ENCODE results near the gene STX1B. TPM values are rescaled to one million over a fixed set of nuclear protein-coding genes. Genes with fewer than 3 reads are reported as not detected.
A peak's percentile ranks its signal among the peaks of the same experiment; 100 is the strongest.
"Not testable (repeated sequence)": the region's sequence is repeated elsewhere in the genome, so short reads cannot be mapped to it uniquely, and the experiment has no call there.

The STX1B gene
- total RNA-seq, 1 donor from 2014 or later: 0.75 TPM

GRCh38 chr16:31029272-31029671 is 18.8 kb upstream of the STX1B start:
- Mint-ChIP-seq H3K27ac (no peak overlapping the region), H3K4me3 (no peak overlapping the region), H3K36me3 (ENCODE audit: low read depth) (peaks cover 7% of the 10 kb centered on the region), H3K4me1 (peaks cover 12% of the 10 kb centered on the region), H3K9me3 (no peaks in the 10 kb centered on the region), H3K27me3 (no peaks in the 10 kb centered on the region)
- intact Hi-C loops (cut with micrococcal nuclease): no loop called here
- no peak for DNase-seq

DNA sequence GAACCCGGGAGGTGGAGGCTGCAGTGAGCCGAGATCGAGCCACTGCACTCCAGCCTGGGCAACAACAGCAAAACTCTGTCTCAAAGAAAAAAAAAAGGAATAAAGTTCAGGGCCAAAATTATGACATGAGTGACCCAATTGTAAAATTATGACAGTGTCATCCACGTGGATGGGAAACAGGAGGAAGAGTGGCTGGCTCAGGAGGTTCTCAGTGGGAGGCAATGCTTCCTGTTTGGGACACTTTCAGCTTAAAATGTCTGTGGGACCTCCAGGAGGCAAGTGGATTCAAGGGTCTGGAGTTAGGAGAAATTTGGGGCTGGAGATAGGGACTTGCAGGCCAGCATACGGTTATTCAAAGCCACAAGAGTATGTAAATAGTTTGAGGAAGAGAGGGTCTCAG is 14.9 kb upstream of the STX1B start:
- peaks cover 10% of the 10 kb centered on the region for H3K4me1 Mint-ChIP-seq
- peak overlapping the region; percentile 22 for H3K27ac Mint-ChIP-seq

DNA sequence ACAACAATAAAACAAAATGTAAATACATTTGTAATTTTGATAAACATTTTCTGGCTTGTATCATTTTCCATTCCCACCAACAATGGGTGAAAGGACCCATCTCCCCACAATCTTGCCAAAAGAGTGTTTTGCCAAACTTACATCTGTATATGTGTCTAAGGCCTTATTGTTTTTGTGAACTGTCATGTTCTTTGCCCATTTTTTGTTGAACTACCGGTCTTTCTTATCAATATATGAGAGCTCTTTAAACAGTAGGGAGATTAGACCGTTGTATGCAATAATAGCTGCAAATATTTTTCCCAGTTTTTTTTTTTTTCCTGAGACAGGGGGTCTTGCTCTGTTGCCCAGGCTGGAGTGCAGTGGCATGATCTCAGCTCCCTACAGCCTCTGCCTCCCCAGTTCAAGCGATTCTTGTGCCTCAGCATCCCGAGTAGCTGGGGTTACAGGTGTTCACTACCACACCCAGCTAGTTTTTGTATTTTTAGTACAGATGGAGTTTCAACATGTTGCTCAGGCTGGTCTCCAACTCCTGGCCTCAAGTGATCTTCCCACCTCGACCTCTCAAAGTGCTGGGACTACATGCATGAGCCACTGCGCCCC is 13.3 kb upstream of the STX1B start:
- Mint-ChIP-seq H3K4me3 (no peak overlapping the region), H3K27me3 (no peaks in the 10 kb centered on the region)

More for the DNA sequence above, 14.9 kb upstream of the STX1B start:
- Mint-ChIP-seq H3K9me3 (no peaks in the 10 kb centered on the region), H3K27me3 (no peaks in the 10 kb centered on the region), H3K36me3 (ENCODE audit: low read depth) (no peaks in the 10 kb centered on the region), H3K4me3 (no peak overlapping the region)
- intact Hi-C loops (cut with micrococcal nuclease): no loop called here
- DNase-seq: no peak

GRCh38 chr16:31023252-31023602 is 12.8 kb upstream of the STX1B start:
- Mint-ChIP-seq H3K27ac (no peak overlapping the region), H3K9me3 (no peaks in the 10 kb centered on the region), H3K27me3 (no peaks in the 10 kb centered on the region), H3K4me1 (peaks cover 10% of the 10 kb centered on the region), H3K36me3 (ENCODE audit: low read depth) (no peaks in the 10 kb centered on the region), H3K4me3 (no peak overlapping the region)
- intact Hi-C loops (cut with micrococcal nuclease): no loop called here
- no peak for DNase-seq

More for the DNA sequence above, 13.3 kb upstream of the STX1B start:
- DNase-seq: no peak
- H3K9me3 Mint-ChIP-seq: no peaks in the 10 kb centered on the region
- H3K4me1 Mint-ChIP-seq: peaks cover 10% of the 10 kb centered on the region
- H3K36me3 Mint-ChIP-seq (ENCODE audit: low read depth): no peaks in the 10 kb centered on the region
- intact Hi-C loops (cut with micrococcal nuclease): no loop called here
- no peak overlapping the region for H3K27ac Mint-ChIP-seq

DNA sequence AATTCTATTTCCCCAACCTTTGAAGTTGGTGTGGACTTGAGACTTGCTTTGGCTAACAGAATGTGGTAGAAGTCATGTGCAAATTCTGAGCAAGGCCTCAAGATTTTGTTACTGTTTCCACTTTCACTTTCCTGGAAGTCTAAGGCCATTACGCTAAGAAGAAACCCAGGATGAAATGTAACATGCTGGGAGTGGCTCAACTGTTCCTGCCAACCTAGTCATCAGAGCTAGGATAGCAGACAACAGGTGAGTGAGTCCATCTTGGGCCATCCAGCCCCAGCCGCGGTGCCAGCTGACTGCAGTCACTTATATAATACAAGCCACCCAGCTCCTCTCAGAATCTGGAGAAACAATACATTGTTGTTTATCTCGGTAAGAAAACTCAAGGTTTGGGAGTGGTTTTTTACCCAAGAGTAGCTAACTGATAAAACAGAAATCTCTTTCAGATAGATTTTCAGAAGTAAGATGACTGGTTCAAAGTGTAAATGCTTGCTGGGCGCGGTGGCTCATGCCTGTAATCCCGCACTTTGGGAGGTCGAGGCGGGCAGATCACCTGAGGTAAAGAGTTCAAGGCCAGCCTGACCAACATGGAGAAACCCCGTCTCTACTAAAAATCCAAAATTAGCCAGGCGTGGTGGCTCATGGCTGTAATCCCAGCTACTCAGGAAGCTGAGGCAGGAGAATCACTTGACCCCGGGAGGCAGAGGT is 12.3 kb upstream of the STX1B start:
- Mint-ChIP-seq H3K27ac (no peak overlapping the region), H3K36me3 (ENCODE audit: low read depth) (no peaks in the 10 kb centered on the region), H3K9me3 (no peaks in the 10 kb centered on the region), H3K4me3 (no peak overlapping the region), H3K4me1 (peaks cover 10% of the 10 kb centered on the region), H3K27me3 (no peaks in the 10 kb centered on the region)
- intact Hi-C loops (cut with micrococcal nuclease): no loop called here
- DNase-seq: no peak

DNA sequence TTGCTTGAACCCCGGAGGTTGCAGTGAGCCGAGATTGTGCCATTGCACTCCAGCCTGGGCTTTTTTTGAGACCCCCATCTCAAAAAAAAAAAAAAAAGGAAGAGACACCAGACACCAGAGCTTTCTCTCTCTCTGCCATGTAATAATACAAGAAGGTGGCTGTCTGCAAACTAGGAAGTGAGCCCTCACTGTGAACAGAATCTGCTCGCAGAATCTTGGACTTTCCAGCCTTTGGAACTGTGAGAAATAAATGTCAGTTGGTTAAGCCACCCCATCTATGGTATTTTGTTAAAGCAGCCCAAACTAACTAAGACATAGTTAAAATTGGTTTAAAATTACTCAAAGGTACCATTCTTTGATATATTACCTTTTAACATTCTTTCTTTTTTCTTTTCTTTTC is 10.1 kb upstream of the STX1B start:
- Mint-ChIP-seq H3K4me1 (peaks cover 10% of the 10 kb centered on the region), H3K27ac (no peak overlapping the region), H3K9me3 (no peaks in the 10 kb centered on the region), H3K36me3 (ENCODE audit: low read depth) (no peaks in the 10 kb centered on the region), H3K27me3 (no peaks in the 10 kb centered on the region), H3K4me3 (no peak overlapping the region)
- intact Hi-C loops (cut with micrococcal nuclease): no loop called here
- DNase-seq: no peak

DNA sequence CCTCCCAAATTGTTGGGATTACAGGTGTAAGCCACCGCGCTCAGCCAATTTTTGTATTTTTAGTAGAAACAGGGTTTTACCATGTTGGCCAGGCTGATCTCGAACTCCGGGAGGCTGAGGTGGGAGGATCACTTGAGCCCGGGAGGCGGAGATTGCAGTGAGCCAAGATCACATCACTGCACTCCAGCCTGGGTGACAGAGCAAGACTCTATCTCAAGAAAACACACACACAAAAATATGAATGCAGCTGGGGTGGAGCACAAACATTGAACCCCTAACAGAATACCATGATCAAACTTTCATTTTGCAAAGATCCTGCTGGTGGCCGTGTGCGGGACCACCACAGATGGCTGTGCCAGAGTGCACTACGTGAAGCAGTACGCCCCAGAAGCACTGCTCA is 7.3 kb upstream of the STX1B start:
- intact Hi-C loops (cut with micrococcal nuclease); H3K4me3 Mint-ChIP-seq; H3K9me3 Mint-ChIP-seq; H3K4me1 Mint-ChIP-seq; H3K36me3 Mint-ChIP-seq (ENCODE audit: low read depth); DNase-seq; H3K27ac Mint-ChIP-seq: not testable (repeated sequence)
- H3K27me3 Mint-ChIP-seq: peaks cover 15% of the 10 kb centered on the region

DNA sequence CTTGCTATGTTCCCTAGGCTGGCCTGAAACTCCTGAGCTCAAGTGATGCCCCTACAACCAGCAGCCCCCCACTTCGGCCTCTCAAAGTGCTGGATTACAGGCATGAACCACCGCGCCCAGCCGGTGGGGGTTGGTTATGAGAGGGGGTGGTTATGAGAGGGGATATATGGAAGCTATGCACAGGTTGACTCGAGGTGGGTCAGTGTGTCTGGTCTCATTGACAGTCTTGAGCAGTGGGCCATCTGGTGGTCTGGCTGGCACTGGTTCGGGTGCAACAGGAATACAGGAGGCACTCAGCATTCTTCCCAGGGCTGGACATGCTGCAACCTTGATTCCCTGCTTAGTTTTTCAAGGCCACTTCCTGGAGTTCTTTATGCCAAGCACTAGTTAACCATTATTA is 5.6 kb upstream of the STX1B start:
- Mint-ChIP-seq H3K4me3 (no peak overlapping the region), H3K4me1 (peaks cover 6% of the 10 kb centered on the region), H3K9me3 (no peaks in the 10 kb centered on the region), H3K27me3 (peaks cover 31% of the 10 kb centered on the region), H3K36me3 (ENCODE audit: low read depth) (no peaks in the 10 kb centered on the region), H3K27ac (no peak overlapping the region)
- intact Hi-C loops (cut with micrococcal nuclease): no loop called here
- no peak for DNase-seq

DNA sequence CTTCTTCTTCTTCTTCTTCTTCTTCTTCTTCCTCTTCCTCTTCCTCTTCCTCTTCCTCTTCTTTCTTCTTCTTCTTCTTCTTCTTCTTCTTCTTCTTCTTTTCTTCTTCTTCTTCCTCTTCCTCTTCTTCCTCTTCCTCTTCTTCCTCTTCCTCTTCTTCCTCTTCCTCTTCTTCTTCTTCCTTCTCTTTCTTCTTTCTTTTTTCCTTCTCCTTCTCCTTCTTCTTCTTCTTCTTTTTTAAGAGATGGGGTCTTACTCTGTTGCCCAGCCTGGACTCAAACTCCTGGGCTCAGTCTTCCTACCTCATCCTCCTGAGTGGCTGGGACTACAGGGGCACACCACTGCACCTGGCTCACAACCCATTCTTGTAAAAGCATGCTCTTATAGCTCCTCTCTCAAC is 2.9 kb upstream of the STX1B start:
- intact Hi-C loops (cut with micrococcal nuclease); H3K9me3 Mint-ChIP-seq: not testable (repeated sequence)

DNA sequence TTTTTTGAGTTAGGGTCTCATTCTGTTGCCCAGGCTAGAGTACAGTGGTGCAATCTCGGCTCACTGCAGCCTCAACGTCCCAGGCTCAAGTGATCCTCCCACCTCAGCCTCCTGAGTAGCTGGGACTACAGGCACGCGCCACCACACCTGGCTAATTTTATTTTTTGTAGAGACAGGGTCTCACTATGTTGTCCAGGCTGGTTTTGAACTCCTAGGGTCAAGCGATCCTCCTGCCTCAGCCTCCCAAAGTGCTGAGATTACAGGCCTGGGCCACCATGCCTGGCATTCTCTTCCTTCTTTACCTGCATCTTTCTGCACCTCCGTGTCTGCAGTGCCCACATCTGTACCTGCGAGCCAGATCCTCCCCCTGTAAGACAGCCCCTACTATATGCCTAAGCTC is 1.4 kb upstream of the STX1B start:
- H3K27ac Mint-ChIP-seq; H3K9me3 Mint-ChIP-seq; DNase-seq; intact Hi-C loops (cut with micrococcal nuclease); H3K36me3 Mint-ChIP-seq (ENCODE audit: low read depth): not testable (repeated sequence)
- Mint-ChIP-seq H3K27me3 (peaks cover 43% of the 10 kb centered on the region), H3K4me3 (peak overlapping the region; percentile 27), H3K4me1 (peaks cover 17% of the 10 kb centered on the region)

More for the DNA sequence above, 2.9 kb upstream of the STX1B start:
- H3K4me1 Mint-ChIP-seq: peaks cover 13% of the 10 kb centered on the region
- H3K36me3 Mint-ChIP-seq (ENCODE audit: low read depth); H3K4me3 Mint-ChIP-seq; DNase-seq; H3K27ac Mint-ChIP-seq: not testable (repeated sequence)
- peaks cover 39% of the 10 kb centered on the region for H3K27me3 Mint-ChIP-seq

- Mint-ChIP-seq H3K27me3 (peaks cover 45% of the 10 kb centered on the region), H3K4me1 (peaks cover 17% of the 10 kb centered on the region), H3K27ac (no peak overlapping the region), H3K4me3 (peak overlapping the region; percentile 58), H3K9me3 (no peaks in the 10 kb centered on the region), H3K36me3 (ENCODE audit: low read depth) (no peaks in the 10 kb centered on the region)
- intact Hi-C loops (cut with micrococcal nuclease): no loop called here
- DNase-seq: no peak
Observed at GRCh38 chr16:31009894-31010584, 399 bp downstream of the STX1B start.

DNA sequence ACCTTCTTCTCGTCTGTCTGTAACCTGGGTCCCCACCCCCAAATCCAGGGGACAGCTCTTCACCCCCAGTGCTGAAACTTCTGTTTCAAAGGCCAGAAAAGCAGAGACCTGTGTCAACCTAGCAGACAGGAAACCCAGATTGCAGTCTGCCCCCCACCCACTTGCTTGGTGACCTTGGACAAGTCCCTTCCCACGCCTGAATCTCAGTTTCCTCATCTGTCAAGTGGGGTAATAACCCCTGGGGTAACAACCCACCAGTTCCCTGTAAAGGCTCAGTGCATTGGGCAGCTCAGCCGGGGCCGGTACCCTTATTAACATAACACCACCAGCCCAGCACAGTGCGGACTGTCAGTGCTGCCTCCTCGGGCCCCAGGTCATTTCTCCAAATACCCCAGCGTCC is 1.3 kb downstream of the STX1B start:
- intact Hi-C loops (cut with micrococcal nuclease): no loop called here
- no peaks in the 10 kb centered on the region for H3K36me3 Mint-ChIP-seq (ENCODE audit: low read depth)
- H3K9me3 Mint-ChIP-seq: no peaks in the 10 kb centered on the region
- peaks cover 42% of the 10 kb centered on the region for H3K27me3 Mint-ChIP-seq
- peaks cover 17% of the 10 kb centered on the region for H3K4me1 Mint-ChIP-seq
- H3K4me3 Mint-ChIP-seq: no peak overlapping the region
- no peak overlapping the region for H3K27ac Mint-ChIP-seq
- no peak for DNase-seq

DNA sequence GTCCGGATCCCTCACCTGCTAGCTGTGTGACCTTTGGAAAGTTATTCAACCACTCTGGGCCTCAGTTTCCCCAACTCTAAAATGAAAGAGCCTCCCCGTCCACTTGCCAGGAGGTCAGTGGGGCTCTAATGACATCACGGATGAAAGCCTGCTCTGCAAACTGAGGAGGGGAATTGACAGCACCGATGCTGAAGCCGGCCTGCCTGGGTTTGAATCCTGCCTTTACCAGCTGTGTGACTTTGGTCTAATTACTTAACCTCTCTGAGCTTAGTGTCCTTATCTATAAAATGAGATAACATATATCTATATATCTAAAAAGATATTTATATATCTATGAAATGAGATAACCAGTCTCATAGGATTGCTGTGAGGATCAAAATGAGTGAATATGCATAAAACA is 1.9 kb downstream of the STX1B start:
- no peak overlapping the region for H3K4me3 Mint-ChIP-seq
- no peak for DNase-seq
- no peaks in the 10 kb centered on the region for H3K36me3 Mint-ChIP-seq (ENCODE audit: low read depth)
- intact Hi-C loops (cut with micrococcal nuclease): no loop called here
- no peaks in the 10 kb centered on the region for H3K9me3 Mint-ChIP-seq
- peaks cover 39% of the 10 kb centered on the region for H3K27me3 Mint-ChIP-seq
- peaks cover 17% of the 10 kb centered on the region for H3K4me1 Mint-ChIP-seq
- H3K27ac Mint-ChIP-seq: no peak overlapping the region

DNA sequence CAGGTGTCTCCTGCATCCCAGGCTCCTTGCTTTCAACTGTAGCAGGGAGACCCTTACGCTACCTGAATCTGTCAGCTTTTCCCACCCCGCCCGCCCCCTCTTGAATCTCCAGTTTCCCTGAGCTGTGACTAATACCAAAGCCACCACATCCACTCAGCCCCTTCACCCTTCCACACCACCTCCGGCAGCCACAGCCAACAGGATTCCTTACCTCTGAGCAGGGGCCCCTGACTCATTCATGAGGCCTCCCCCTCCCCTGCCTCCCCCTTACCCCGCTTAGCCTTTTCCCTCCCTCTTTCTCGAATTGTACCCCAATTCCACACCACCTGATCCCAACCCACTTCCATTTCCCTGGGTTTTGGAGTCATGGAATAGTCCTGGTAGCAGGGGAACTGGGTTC is 2.3 kb downstream of the STX1B start:
- Mint-ChIP-seq H3K27me3 (peaks cover 36% of the 10 kb centered on the region), H3K36me3 (ENCODE audit: low read depth) (no peaks in the 10 kb centered on the region), H3K4me1 (peaks cover 17% of the 10 kb centered on the region), H3K9me3 (no peaks in the 10 kb centered on the region), H3K4me3 (no peak overlapping the region), H3K27ac (no peak overlapping the region)
- DNase-seq: no peak
- intact Hi-C loops (cut with micrococcal nuclease): no loop called here

All from activated CD4-positive, alpha-beta T cell treated with anti-CD3 and anti-CD28 coated beads, Interleukin-2, amount 10 ng/mL, durations not matched to agents 24 days and 14 days (primary cell).